Measurements from ENCODE around the gene RTKN.

- TF ChIP-seq CTCF (IDR thresholded peaks at IDR 0.05) (no peak), POLR2A (IDR thresholded peaks at IDR 0.05) (no peak)
These were observed 22.4 kb downstream of the RTKN start for GRCh38 chr2:74419345-74419744.

Measured in lower leg skin (tissue), 3 donors.